DND-41 (cell line): ENCODE results near the gene TRAF2.

Source experiments
- ATAC-seq: fragments of 200-7000 bp; cut with Tn5 transposase; 3 replicates; pipeline ENCODE4 v1.9.1; 2021; ENCODE audit warnings: low read depth; ENCODE audit not compliant: insufficient read depth
- DNase-seq: peaks from one replicate; pipeline ENCODE4 v3.0.0-alpha.2; 2020
- H2AFZ ChIP-seq: 2 replicates; pipeline ENCODE4 v1.6.0; 2012; ENCODE audit warnings: low read depth, low read length
- H3K27ac ChIP-seq: 2 replicates; pipeline ENCODE4 v1.5.1; 2012; ENCODE audit warnings: low read length, inconsistent platforms
- H3K27me3 ChIP-seq: fragments of 200-600 bp; sonication (generic); 2 replicates; pipeline ENCODE4 v1.6.0; 2012; ENCODE audit warnings: low read length, mild to moderate bottlenecking, inconsistent platforms; ENCODE audit not compliant: insufficient read depth, poor library complexity
- H3K36me3 ChIP-seq: 2 replicates; pipeline ENCODE4 v1.5.1; 2012; ENCODE audit warnings: low read length, inconsistent platforms; ENCODE audit not compliant: insufficient read depth
- H3K4me1 ChIP-seq: 2 replicates; pipeline ENCODE4 v1.5.1; 2012; ENCODE audit warnings: mild to moderate bottlenecking, low read length; ENCODE audit not compliant: insufficient read depth
- H3K4me2 ChIP-seq: 2 replicates; pipeline ENCODE4 v1.6.0; 2012; ENCODE audit warnings: mild to moderate bottlenecking, moderate library complexity, low read length, inconsistent platforms; ENCODE audit not compliant: insufficient read depth
- H3K4me3 ChIP-seq, 2 experiments: fragments of 200-600 bp in 1 of 2; shearing (Covaris generic) in 1 of 2; 2 replicates each; pipeline ENCODE4 v1.5.1; 2012 to 2016; ENCODE audit warnings: inconsistent platforms in 2 of 2, low read length in 2 of 2, mild to moderate bottlenecking in 2 of 2, low read depth in 1 of 2, moderate library complexity in 1 of 2
- H3K79me2 ChIP-seq: 2 replicates; pipeline ENCODE4 v1.6.0; 2012; ENCODE audit warnings: low read length, inconsistent platforms; ENCODE audit not compliant: insufficient read depth
- H3K9ac ChIP-seq: 2 replicates; pipeline ENCODE4 v1.6.0; 2012; ENCODE audit warnings: low read depth, mild to moderate bottlenecking, inconsistent platforms, low read length, moderate library complexity
- H3K9me3 ChIP-seq: 2 replicates; pipeline ENCODE4 v1.5.1; 2012; ENCODE audit warnings: low read length, moderate library complexity, mild to moderate bottlenecking, inconsistent platforms; ENCODE audit not compliant: insufficient read depth, severe bottlenecking
- H4K20me1 ChIP-seq: 2 replicates; pipeline ENCODE4 v1.6.0; 2012; ENCODE audit warnings: low read length; ENCODE audit not compliant: insufficient read depth
- CTCF ChIP-seq: IDR thresholded peaks from 2 replicates; pipeline ENCODE4 v1.5.1; 2012; ENCODE audit warnings: borderline replicate concordance, low read length, moderate library complexity, mild to moderate bottlenecking; ENCODE audit not compliant: poor library complexity, severe bottlenecking; ENCODE audit errors: extremely low read depth
- EZH2 ChIP-seq: IDR thresholded peaks from 3 replicates; pipeline ENCODE4 v1.6.1; 2012; ENCODE audit warnings: borderline replicate concordance, low read depth, mild to moderate bottlenecking, moderate library complexity, low read length, inconsistent platforms; ENCODE audit not compliant: severe bottlenecking

The TRAF2 gene

DNA sequence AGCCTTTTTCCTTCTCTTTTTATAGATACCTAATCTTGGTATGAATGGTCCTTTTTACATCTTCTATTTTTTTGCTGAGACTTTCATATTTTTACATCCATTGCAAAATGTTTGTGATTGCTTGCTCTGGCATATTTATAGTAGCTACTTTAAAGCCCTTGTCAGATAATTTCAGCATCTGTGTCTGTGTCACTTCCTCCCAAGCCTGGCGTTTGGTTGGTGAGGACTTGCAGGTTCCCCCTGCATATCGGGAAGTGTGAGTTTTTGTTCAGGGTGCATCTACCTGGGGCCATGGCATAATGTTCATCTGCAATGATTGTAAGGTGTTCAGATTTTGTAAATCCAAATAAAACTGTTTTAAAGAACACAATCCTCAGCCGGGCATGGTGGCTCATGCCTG, 49.3 kb downstream of the TRAF2 start:
- H3K27me3 ChIP-seq, result no peaks in the 10 kb centered on the region
- DNase-seq, result no peak
- ATAC-seq, result no peak
- 0 out of 2 replicates have a peak, but pooled peaks cover 6% of the 10 kb centered on the region for H4K20me1 ChIP-seq
- H3K4me3 ChIP-seq, result no peak overlapping the region
- H3K36me3 ChIP-seq, result peaks cover 31% of the 10 kb centered on the region
- TF ChIP-seq CTCF (no peak), EZH2 (no peak)
- no peaks in the 10 kb centered on the region for H3K4me1 ChIP-seq
- H3K27ac ChIP-seq, result no peak overlapping the region
- H3K9ac ChIP-seq, result no peak overlapping the region
- H3K4me2 ChIP-seq, result no peak overlapping the region
- no peaks in the 10 kb centered on the region for H3K79me2 ChIP-seq
- H3K9me3 ChIP-seq, result no peaks in the 10 kb centered on the region
- H2AFZ ChIP-seq, result no peak overlapping the region

DNA sequence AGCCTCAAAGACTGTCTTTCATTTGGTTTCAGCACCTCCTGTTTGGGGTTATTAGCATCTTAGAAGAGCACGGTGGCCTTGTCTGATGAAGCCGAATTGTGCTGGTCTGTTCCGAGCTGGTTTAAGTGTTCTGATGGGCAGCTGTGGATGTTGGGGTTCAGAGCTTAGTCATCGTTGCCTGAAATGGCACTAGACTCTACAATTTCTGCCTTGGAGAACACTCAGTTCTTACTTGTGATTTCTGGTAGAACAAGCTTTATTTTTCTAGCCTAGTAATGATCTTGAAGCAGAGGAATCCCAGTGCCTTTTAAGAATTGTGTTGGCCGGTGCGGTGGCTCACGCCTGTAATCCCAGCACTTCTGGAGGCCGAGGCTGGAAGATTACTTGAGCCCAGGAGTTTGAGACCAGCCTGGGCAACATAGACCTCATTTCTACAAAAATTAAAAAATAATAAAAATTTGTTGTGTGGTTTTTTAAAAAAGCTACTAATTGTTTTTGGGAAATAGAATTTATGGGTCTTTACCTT, 50.4 kb downstream of the TRAF2 start:
- Histone ChIP-seq H3K79me2 (peaks cover 5% of the 10 kb centered on the region; the same call in 1 of the 2 replicates), H3K27me3 (no peaks in the 10 kb centered on the region), H3K27ac (no peak overlapping the region), H3K4me1 (no peaks in the 10 kb centered on the region), H3K9ac (no peak overlapping the region), H2AFZ (no peak overlapping the region), H3K4me3 (no peak overlapping the region), H3K9me3 (no peaks in the 10 kb centered on the region), H3K36me3 (peaks cover 36% of the 10 kb centered on the region), H4K20me1 (peaks cover 9% of the 10 kb centered on the region), H3K4me2 (no peak overlapping the region)
- DNase-seq (no peak), ATAC-seq (no peak)
- TF ChIP-seq EZH2 (no peak), CTCF (no peak)

GRCh38 chr9:136937186-136938001, 51.1 kb downstream of the TRAF2 start:
- Histone ChIP-seq H3K4me2 (no peak overlapping the region), H3K9ac (no peak overlapping the region), H3K4me3 (no peak overlapping the region), H4K20me1 (peaks cover 10% of the 10 kb centered on the region), H3K27me3 (no peaks in the 10 kb centered on the region), H3K4me1 (peaks cover 7% of the 10 kb centered on the region), H3K27ac (no peak overlapping the region), H2AFZ (no peak overlapping the region), H3K79me2 (peaks cover 5% of the 10 kb centered on the region; the same call in 1 of the 2 replicates), H3K36me3 (peaks cover 43% of the 10 kb centered on the region), H3K9me3 (no peaks in the 10 kb centered on the region)
- DNase-seq (no peak), ATAC-seq (no peak)
- no peak for TF ChIP-seq CTCF
- TF ChIP-seq EZH2, result no peak
